ENCODE data around the gene BOD1.

The BOD1 gene

GRCh38 chr5:173581408-173582215, 34.8 kb downstream of the BOD1 start:
- DNase-seq = peak; percentile 16 to 55 (median 54)
- ChIA-PET CTCF (interaction anchor here (0.9 to 1.8 kb wide), 3 partner anchors 8 to 13 kb away, joined by 4 to 5 read pairs (median 5); no protein-coding TSS in a partner anchor), POLR2A (interaction anchor here (0.8 kb wide), 1 partner anchor 266 kb away, joined by 3 read pairs; no protein-coding TSS in a partner anchor)
- Histone ChIP-seq H3K27me3 (replicated peaks in 2 of 5; ENCODE audit: control insufficient read depth in 4 of 5, insufficient read depth in 5 of 5, low read length in 4 of 5) (peaks cover 0 to 4% (median 2%) of the 10 kb centered on the region in 5 experiments), H3K27ac (ENCODE audit: insufficient read depth in 1 of 2, low read depth in 1 of 2, low read length in 2 of 2, poor library complexity in 1 of 2, severe bottlenecking in 2 of 2) (no peak overlapping the region), H3K4me3 (ENCODE audit: control insufficient read depth in 1 of 7, extremely low read depth in 1 of 7, insufficient read depth in 4 of 7, low read depth in 2 of 7, low read length in 6 of 7) (no peak overlapping the region), H3K4me1 (ENCODE audit: control extremely low read depth in 1 of 4, control insufficient read depth in 4 of 4, insufficient read depth in 4 of 4, low read length in 3 of 4) (no peaks in the 10 kb centered on the region), H3K9me3 (ENCODE audit: control extremely low read depth in 1 of 5, control insufficient read depth in 4 of 5, insufficient read depth in 2 of 5, low read depth in 1 of 5, low read length in 4 of 5) (peaks cover 0 to 20% (median 13%) of the 10 kb centered on the region in 5 experiments), H3K36me3 (ENCODE audit: control insufficient read depth in 4 of 4, insufficient read depth in 4 of 4, low read length in 3 of 4) (no peaks in the 10 kb centered on the region)
- WGBS (ENCODE audit: insufficient coverage) = 36% methylated on average over 7 of the region's 17 CpGs

- no peak for DNase-seq
- no peaks in the 10 kb centered on the region for H3K4me1 ChIP-seq (ENCODE audit: control extremely low read depth in 1 of 4, control insufficient read depth in 4 of 4, insufficient read depth in 4 of 4, low read length in 3 of 4)
- no peak overlapping the region for H3K27ac ChIP-seq (ENCODE audit: insufficient read depth in 1 of 2, low read depth in 1 of 2, low read length in 2 of 2, poor library complexity in 1 of 2, severe bottlenecking in 2 of 2)
- no peak overlapping the region for H3K4me3 ChIP-seq (ENCODE audit: control insufficient read depth in 1 of 7, extremely low read depth in 1 of 7, insufficient read depth in 4 of 7, low read depth in 2 of 7, low read length in 6 of 7)
- CTCF ChIA-PET = interaction anchor here (0.7 to 0.8 kb wide), 2 partner anchors 16 to 239 kb away, joined by 3 read pairs; no protein-coding TSS in a partner anchor
- 90% methylated on average over 4 of the region's 4 CpGs for WGBS (ENCODE audit: insufficient coverage)
- peaks cover 0 to 7% (median 2%) of the 10 kb centered on the region in 5 experiments for H3K27me3 ChIP-seq (replicated peaks in 2 of 5; ENCODE audit: control insufficient read depth in 4 of 5, insufficient read depth in 5 of 5, low read length in 4 of 5)
- POLR2A ChIA-PET = no interaction called here
- no peaks in the 10 kb centered on the region for H3K36me3 ChIP-seq (ENCODE audit: control insufficient read depth in 4 of 4, insufficient read depth in 4 of 4, low read length in 3 of 4)
- H3K9me3 ChIP-seq (ENCODE audit: control extremely low read depth in 1 of 5, control insufficient read depth in 4 of 5, insufficient read depth in 2 of 5, low read depth in 1 of 5, low read length in 4 of 5) = peaks cover 0 to 13% (median 7%) of the 10 kb centered on the region in 5 experiments
These were observed 37.4 kb downstream of the BOD1 start for GRCh38 chr5:173578947-173579615.

- Histone ChIP-seq H3K4me3 (ENCODE audit: control insufficient read depth in 1 of 7, extremely low read depth in 1 of 7, insufficient read depth in 4 of 7, low read depth in 2 of 7, low read length in 6 of 7) (no peak overlapping the region), H3K27ac (ENCODE audit: insufficient read depth in 1 of 2, low read depth in 1 of 2, low read length in 2 of 2, poor library complexity in 1 of 2, severe bottlenecking in 2 of 2) (no peak overlapping the region), H3K9me3 (ENCODE audit: control extremely low read depth in 1 of 5, control insufficient read depth in 4 of 5, insufficient read depth in 2 of 5, low read depth in 1 of 5, low read length in 4 of 5) (peaks cover 0 to 13% (median 7%) of the 10 kb centered on the region in 5 experiments), H3K36me3 (ENCODE audit: control insufficient read depth in 4 of 4, insufficient read depth in 4 of 4, low read length in 3 of 4) (no peaks in the 10 kb centered on the region), H3K27me3 (replicated peaks in 2 of 5; ENCODE audit: control insufficient read depth in 4 of 5, insufficient read depth in 5 of 5, low read length in 4 of 5) (peaks cover 0 to 7% (median 2%) of the 10 kb centered on the region in 5 experiments), H3K4me1 (ENCODE audit: control extremely low read depth in 1 of 4, control insufficient read depth in 4 of 4, insufficient read depth in 4 of 4, low read length in 3 of 4) (peaks cover 0 to 2% (median 0%) of the 10 kb centered on the region in 4 experiments)
- POLR2A ChIA-PET = no interaction called here
- DNase-seq = no peak
- CTCF ChIA-PET = no interaction called here
- 97% methylated on average over 4 of the region's 5 CpGs for WGBS (ENCODE audit: insufficient coverage)
These were observed 38.6 kb downstream of the BOD1 start for GRCh38 chr5:173577817-173578216.

- Histone ChIP-seq H3K36me3 (ENCODE audit: control insufficient read depth in 4 of 4, insufficient read depth in 4 of 4, low read length in 3 of 4) (no peaks in the 10 kb centered on the region), H3K27ac (ENCODE audit: insufficient read depth in 1 of 2, low read depth in 1 of 2, low read length in 2 of 2, poor library complexity in 1 of 2, severe bottlenecking in 2 of 2) (no peak overlapping the region), H3K9me3 (ENCODE audit: control extremely low read depth in 1 of 5, control insufficient read depth in 4 of 5, insufficient read depth in 2 of 5, low read depth in 1 of 5, low read length in 4 of 5) (peaks cover 0 to 13% (median 7%) of the 10 kb centered on the region in 5 experiments), H3K27me3 (replicated peaks in 2 of 5; ENCODE audit: control insufficient read depth in 4 of 5, insufficient read depth in 5 of 5, low read length in 4 of 5) (peaks cover 0 to 10% (median 8%) of the 10 kb centered on the region in 5 experiments), H3K4me3 (ENCODE audit: control insufficient read depth in 1 of 7, extremely low read depth in 1 of 7, insufficient read depth in 4 of 7, low read depth in 2 of 7, low read length in 6 of 7) (no peak overlapping the region), H3K4me1 (ENCODE audit: control extremely low read depth in 1 of 4, control insufficient read depth in 4 of 4, insufficient read depth in 4 of 4, low read length in 3 of 4) (peaks cover 0 to 3% (median 0%) of the 10 kb centered on the region in 4 experiments)
- WGBS (ENCODE audit: insufficient coverage) = 92% methylated on average over 2 of the region's 3 CpGs
- no peak for DNase-seq
- ChIA-PET POLR2A (no interaction called here), CTCF (no interaction called here)
These were observed 39.3 kb downstream of the BOD1 start for GRCh38 chr5:173577166-173577565.

DNA sequence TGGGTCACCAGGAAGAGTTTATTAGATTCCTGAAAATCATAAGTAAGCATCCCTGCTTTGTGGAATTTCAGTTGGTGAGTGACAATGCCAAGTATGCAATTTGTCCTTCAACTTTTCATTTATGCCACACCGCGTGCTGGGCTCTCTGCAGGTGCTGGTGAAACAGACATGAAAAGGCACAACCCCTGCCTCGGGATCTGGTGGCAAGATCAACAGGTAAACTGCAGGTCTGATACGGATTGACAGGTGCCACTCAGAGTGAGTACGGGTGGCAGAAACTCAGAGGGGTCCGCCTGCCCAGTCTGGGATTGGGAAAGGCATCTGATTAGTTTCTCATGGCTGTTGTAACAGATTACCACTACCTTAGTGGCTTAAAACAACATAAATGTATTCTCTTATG, 40.5 kb downstream of the BOD1 start:
- Histone ChIP-seq H3K9me3 (ENCODE audit: control extremely low read depth in 1 of 5, control insufficient read depth in 4 of 5, insufficient read depth in 2 of 5, low read depth in 1 of 5, low read length in 4 of 5) (peaks cover 0 to 13% (median 7%) of the 10 kb centered on the region in 5 experiments), H3K4me3 (ENCODE audit: control insufficient read depth in 1 of 7, extremely low read depth in 1 of 7, insufficient read depth in 4 of 7, low read depth in 2 of 7, low read length in 6 of 7) (no peak overlapping the region), H3K4me1 (ENCODE audit: control extremely low read depth in 1 of 4, control insufficient read depth in 4 of 4, insufficient read depth in 4 of 4, low read length in 3 of 4) (peaks cover 0 to 3% (median 0%) of the 10 kb centered on the region in 4 experiments), H3K36me3 (ENCODE audit: control insufficient read depth in 4 of 4, insufficient read depth in 4 of 4, low read length in 3 of 4) (no peaks in the 10 kb centered on the region), H3K27me3 (replicated peaks in 2 of 5; ENCODE audit: control insufficient read depth in 4 of 5, insufficient read depth in 5 of 5, low read length in 4 of 5) (peaks cover 0 to 10% (median 10%) of the 10 kb centered on the region in 5 experiments), H3K27ac (ENCODE audit: insufficient read depth in 1 of 2, low read depth in 1 of 2, low read length in 2 of 2, poor library complexity in 1 of 2, severe bottlenecking in 2 of 2) (no peak overlapping the region)
- DNase-seq = no peak
- WGBS (ENCODE audit: insufficient coverage) = 89% methylated on average over 3 of the region's 6 CpGs
- ChIA-PET CTCF (no interaction called here), POLR2A (no interaction called here)

- no peak for DNase-seq
- Histone ChIP-seq H3K9me3 (ENCODE audit: control extremely low read depth in 1 of 5, control insufficient read depth in 4 of 5, insufficient read depth in 2 of 5, low read depth in 1 of 5, low read length in 4 of 5) (peaks cover 0 to 13% (median 7%) of the 10 kb centered on the region in 5 experiments), H3K4me1 (ENCODE audit: control extremely low read depth in 1 of 4, control insufficient read depth in 4 of 4, insufficient read depth in 4 of 4, low read length in 3 of 4) (peaks cover 0 to 3% (median 0%) of the 10 kb centered on the region in 4 experiments), H3K4me3 (ENCODE audit: control insufficient read depth in 1 of 7, extremely low read depth in 1 of 7, insufficient read depth in 4 of 7, low read depth in 2 of 7, low read length in 6 of 7) (no peak overlapping the region), H3K27me3 (replicated peaks in 2 of 5; ENCODE audit: control insufficient read depth in 4 of 5, insufficient read depth in 5 of 5, low read length in 4 of 5) (peaks cover 0 to 13% (median 10%) of the 10 kb centered on the region in 5 experiments), H3K27ac (ENCODE audit: insufficient read depth in 1 of 2, low read depth in 1 of 2, low read length in 2 of 2, poor library complexity in 1 of 2, severe bottlenecking in 2 of 2) (no peak overlapping the region), H3K36me3 (ENCODE audit: control insufficient read depth in 4 of 4, insufficient read depth in 4 of 4, low read length in 3 of 4) (no peaks in the 10 kb centered on the region)
- POLR2A ChIA-PET = no interaction called here
- WGBS (ENCODE audit: insufficient coverage) = 65% methylated on average over 8 of the region's 8 CpGs
- CTCF ChIA-PET = interaction anchor here (0.7 kb wide), 1 partner anchor 40 kb away, joined by 3 read pairs; no protein-coding TSS in a partner anchor
These were observed 41.5 kb downstream of the BOD1 start for GRCh38 chr5:173574983-173575382.
